GM15510 (cell line): ENCODE measurements around the gene RALGAPA2.

Experiments used
- POLR2A ChIP-seq: IDR thresholded peaks from 3 replicates; pipeline ENCODE4 v1.6.1; 2011; ENCODE audit warnings: borderline replicate concordance; ENCODE audit not compliant: insufficient read length; ENCODE audit errors: extremely low read depth

Gene RALGAPA2

GRCh38 chr20:20437314-20437713 lies 275.1 kb downstream of the RALGAPA2 start:
- TF ChIP-seq POLR2A, result no peak

GRCh38 chr20:20436689-20437088 lies 275.8 kb downstream of the RALGAPA2 start:
- no peak for TF ChIP-seq POLR2A

GRCh38 chr20:20435453-20435852 lies 277.0 kb downstream of the RALGAPA2 start:
- no peak for TF ChIP-seq POLR2A

GRCh38 chr20:20432618-20433286 lies 279.7 kb downstream of the RALGAPA2 start:
- no peak for TF ChIP-seq POLR2A

- no peak for TF ChIP-seq POLR2A
Observed at GRCh38 chr20:20430066-20430465, 282.4 kb downstream of the RALGAPA2 start.

GRCh38 chr20:20428067-20428466 lies 284.4 kb downstream of the RALGAPA2 start:
- TF ChIP-seq POLR2A, result no peak

- TF ChIP-seq POLR2A, result no peak
Observed at GRCh38 chr20:20427227-20427864, 285.1 kb downstream of the RALGAPA2 start.

GRCh38 chr20:20426655-20426907 lies 285.9 kb downstream of the RALGAPA2 start:
- no peak for TF ChIP-seq POLR2A

- TF ChIP-seq POLR2A, result no peak
Observed at GRCh38 chr20:20425823-20426654, 286.4 kb downstream of the RALGAPA2 start.

- TF ChIP-seq POLR2A, result no peak
Observed at GRCh38 chr20:20423117-20423516, 289.3 kb downstream of the RALGAPA2 start.

GRCh38 chr20:20417876-20418676 lies 294.4 kb downstream of the RALGAPA2 start:
- no peak for TF ChIP-seq POLR2A

GRCh38 chr20:20415321-20415720 lies 297.1 kb downstream of the RALGAPA2 start:
- TF ChIP-seq POLR2A, result no peak

GRCh38 chr20:20414640-20415220 lies 297.7 kb downstream of the RALGAPA2 start:
- no peak for TF ChIP-seq POLR2A

- TF ChIP-seq POLR2A, result no peak
Observed at GRCh38 chr20:20413810-20414281, 298.6 kb downstream of the RALGAPA2 start.

GRCh38 chr20:20412750-20413149 lies 299.7 kb downstream of the RALGAPA2 start:
- no peak for TF ChIP-seq POLR2A

GRCh38 chr20:20411836-20412235 lies 300.6 kb downstream of the RALGAPA2 start:
- TF ChIP-seq POLR2A, result no peak

GRCh38 chr20:20411402-20411801 lies 301.0 kb downstream of the RALGAPA2 start:
- TF ChIP-seq POLR2A, result no peak
